WTC11 (cell line): ENCODE data around the gene VAMP3. TPM values are rescaled to one million over a fixed set of nuclear protein-coding genes. Genes with fewer than 3 reads are reported as not detected.

Source experiments
- ATAC-seq: fragments of 200-7000 bp; cut with Tn5 transposase; 2 replicates; pipeline ENCODE4 v1.10.0; 2021; ENCODE audit warnings: mild to moderate bottlenecking, moderate library complexity
- CTCF ChIA-PET: fragments of 300-600 bp; sonication (Branson Sonifier 250); formaldehyde crosslinking; loops from one replicate; lab custom pipeline; 2021; ENCODE audit warnings: antibody characterized with exemption; lab: Charles Lee
- POLR2A ChIA-PET: fragments of 350-600 bp; sonication (Branson Sonifier 250); formaldehyde crosslinking; loops from one replicate; lab custom pipeline; 2021; ENCODE audit warnings: antibody characterized with exemption; lab: Charles Lee
- DNase-seq: peaks from one replicate; pipeline ENCODE4 v3.0.0; 2021; ENCODE audit warnings: low spot score
- H3K27ac Mint-ChIP-seq: 2 replicates; pipeline ENCODE4 v1.8.0; 2021; ENCODE audit warnings: mixed read lengths
- H3K27me3 Mint-ChIP-seq: 2 replicates; pipeline ENCODE4 v1.8.0; 2021; ENCODE audit warnings: low read depth, mild to moderate bottlenecking, moderate library complexity, mixed read lengths
- H3K36me3 Mint-ChIP-seq: 2 replicates; pipeline ENCODE4 v1.8.0; 2021; ENCODE audit warnings: mixed read lengths
- H3K4me1 Mint-ChIP-seq: 2 replicates; pipeline ENCODE4 v1.8.0; 2022; ENCODE audit warnings: mixed read lengths
- H3K4me3 Mint-ChIP-seq: 2 replicates; pipeline ENCODE4 v1.8.0; 2021; ENCODE audit warnings: mild to moderate bottlenecking, moderate library complexity, mixed read lengths
- H3K9me3 Mint-ChIP-seq: 2 replicates; pipeline ENCODE4 v1.8.0; 2021; ENCODE audit warnings: mixed read lengths
- AR ChIP-seq: fragments of 250-450 bp; sonication (Bioruptor Pico); IDR thresholded peaks from 2 replicates; pipeline ENCODE4 v1.9.0; 2021; ENCODE audit warnings: mild to moderate bottlenecking
- CTCF ChIP-seq: fragments of 200-600 bp; IDR thresholded peaks from 2 replicates; pipeline ENCODE4 v1.8.0; 2022; ENCODE audit warnings: antibody characterized with exemption
- FOXK1 ChIP-seq: sonication (generic); formaldehyde crosslinking; IDR thresholded peaks from 2 replicates; pipeline ENCODE4 v1.8.0; 2022; ENCODE audit warnings: mild to moderate bottlenecking, moderate library complexity, missing genetic modification reagents
- GABPB1 ChIP-seq: sonication (generic); formaldehyde crosslinking; IDR thresholded peaks from 2 replicates; pipeline ENCODE4 v1.8.1; 2023; ENCODE audit warnings: mild to moderate bottlenecking, missing genetic modification reagents
- GRHL2 ChIP-seq: fragments of 250-450 bp; sonication (Bioruptor Pico); IDR thresholded peaks from 2 replicates; pipeline ENCODE4 v1.8.0; 2022; ENCODE audit warnings: mild to moderate bottlenecking, moderate library complexity; ENCODE audit not compliant: insufficient replicate concordance, severe bottlenecking
- HMGXB4 ChIP-seq: sonication (generic); formaldehyde crosslinking; IDR thresholded peaks from 2 replicates; pipeline ENCODE4 v1.8.1; 2023; ENCODE audit warnings: mild to moderate bottlenecking, moderate library complexity, missing genetic modification reagents
- IRF2 ChIP-seq: sonication (generic); formaldehyde crosslinking; IDR thresholded peaks from 2 replicates; pipeline ENCODE4 v1.8.0; 2022; ENCODE audit warnings: low read depth, missing genetic modification reagents, borderline replicate concordance
- MLX ChIP-seq: sonication (generic); formaldehyde crosslinking; IDR thresholded peaks from 2 replicates; pipeline ENCODE4 v1.8.1; 2023; ENCODE audit warnings: mild to moderate bottlenecking, missing genetic modification reagents, moderate library complexity
- MYBL2 ChIP-seq: sonication (generic); formaldehyde crosslinking; IDR thresholded peaks from 2 replicates; pipeline ENCODE4 v1.8.1; 2023; ENCODE audit warnings: mild to moderate bottlenecking, moderate library complexity, missing genetic modification reagents
- NFE2L1 ChIP-seq: sonication (generic); formaldehyde crosslinking; IDR thresholded peaks from 2 replicates; pipeline ENCODE4 v1.8.1; 2023; ENCODE audit warnings: missing genetic modification reagents
- NR1H2 ChIP-seq: sonication (generic); formaldehyde crosslinking; IDR thresholded peaks from 2 replicates; pipeline ENCODE4 v1.9.0; 2021; ENCODE audit warnings: mild to moderate bottlenecking, moderate library complexity, missing genetic modification reagents
- NR3C1 ChIP-seq: sonication (generic); formaldehyde crosslinking; conservative IDR thresholded peaks from 2 replicates; pipeline ENCODE4 v1.8.1; 2023; ENCODE audit warnings: low read depth, mild to moderate bottlenecking, missing genetic modification reagents
- RORB ChIP-seq: fragments of 250-450 bp; sonication (Bioruptor Pico); IDR thresholded peaks from 2 replicates; pipeline ENCODE4 v1.9.0; 2021; ENCODE audit warnings: mild to moderate bottlenecking
- ZNF219 ChIP-seq: sonication (generic); formaldehyde crosslinking; IDR thresholded peaks from 2 replicates; pipeline ENCODE4 v1.8.0; 2023; ENCODE audit warnings: missing genetic modification reagents, mild to moderate bottlenecking, borderline replicate concordance
- total RNA-seq: library from RNA; stranded (reverse); gene quantifications from 3 replicates; pipeline ENCODE4 v1.2.3, GENCODE V29; 2021
- TF ChIP-seq, protein P1 (sequence below): sonication (generic); formaldehyde crosslinking; IDR thresholded peaks from 2 replicates; pipeline ENCODE4 v1.8.0; 2022; ENCODE audit warnings: mild to moderate bottlenecking, missing genetic modification reagents

VAMP3 gene
- total RNA-seq, 1 experiment from 2014 or later: 40.2 TPM

DNA sequence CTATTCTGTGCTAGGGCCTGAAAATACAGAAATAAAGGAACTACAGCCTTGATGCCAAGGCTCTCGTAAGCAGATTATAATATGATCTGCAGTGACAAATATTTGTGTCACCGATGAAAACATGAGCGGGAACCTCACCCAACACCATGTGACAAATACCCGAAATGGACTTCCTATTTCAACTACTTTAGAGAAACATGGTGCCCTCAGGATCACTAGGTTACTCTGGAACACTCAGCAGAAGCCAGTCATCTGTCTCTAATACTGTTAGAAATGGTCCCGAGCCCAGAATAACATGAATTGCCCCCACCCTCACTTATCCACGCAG, 463 bp upstream of the VAMP3 start:
- peaks cover 17% of the 10 kb centered on the region for H3K36me3 Mint-ChIP-seq
- no peaks in the 10 kb centered on the region for H3K9me3 Mint-ChIP-seq
- H3K27ac Mint-ChIP-seq: peak overlapping the region; percentile 34
- CTCF ChIA-PET: interaction anchor here (1.7 to 2.9 kb wide), 4 partner anchors 15 to 102 kb away, joined by 6 to 24 read pairs (median 12); no protein-coding TSS in a partner anchor
- POLR2A ChIA-PET: interaction anchor here (0.9 to 1.6 kb wide), 2 partner anchors 10 to 101 kb away, joined by 3 to 7 read pairs; no protein-coding TSS in a partner anchor
- no peak for DNase-seq
- H3K4me1 Mint-ChIP-seq: peaks cover 15% of the 10 kb centered on the region
- H3K27me3 Mint-ChIP-seq: no peaks in the 10 kb centered on the region
- no peak for ATAC-seq
- peak overlapping the region; percentile 80 for H3K4me3 Mint-ChIP-seq
- TF ChIP-seq NR3C1 (CRISPR knock-in tag) (no peak), NFE2L1 (CRISPR knock-in tag) (no peak), AR (CRISPR knock-in tag) (no peak), GABPB1 (CRISPR knock-in tag) (no peak), ZNF219 (CRISPR knock-in tag) (no peak), FOXK1 (CRISPR knock-in tag) (no peak), MLX (CRISPR knock-in tag) (no peak), IRF2 (CRISPR knock-in tag) (no peak), RORB (no peak)
- TF ChIP-seq, protein P1, sequence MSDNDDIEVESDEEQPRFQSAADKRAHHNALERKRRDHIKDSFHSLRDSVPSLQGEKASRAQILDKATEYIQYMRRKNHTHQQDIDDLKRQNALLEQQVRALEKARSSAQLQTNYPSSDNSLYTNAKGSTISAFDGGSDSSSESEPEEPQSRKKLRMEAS: no peak

DNA sequence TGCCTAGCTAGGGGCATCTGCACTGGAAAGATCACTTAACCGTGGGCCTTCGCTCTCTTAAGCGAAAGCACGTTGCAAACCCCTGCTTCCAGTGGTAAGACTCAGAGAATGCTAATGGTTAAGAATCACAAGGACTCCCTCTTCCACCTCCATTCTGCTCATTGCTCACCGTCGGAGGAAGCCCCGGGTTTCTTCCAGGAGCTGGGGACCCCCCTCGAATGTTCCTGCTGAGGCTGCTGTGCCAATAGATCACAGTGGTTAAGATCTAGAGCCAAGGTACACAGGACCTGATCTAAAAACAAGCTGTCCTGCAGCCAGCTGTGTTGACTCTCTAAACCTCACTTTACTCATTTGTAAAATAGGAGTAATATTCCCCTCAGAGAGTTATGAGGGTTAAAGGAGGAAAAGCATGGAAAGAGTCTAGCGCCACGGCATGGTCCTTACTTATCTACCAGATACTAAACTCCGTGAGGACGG, 765 bp downstream of the VAMP3 start:
- DNase-seq (no peak), ATAC-seq (no peak)
- H3K9me3 Mint-ChIP-seq: no peaks in the 10 kb centered on the region
- no peaks in the 10 kb centered on the region for H3K27me3 Mint-ChIP-seq
- peak overlapping the region; percentile 86 for H3K4me3 Mint-ChIP-seq
- ChIA-PET CTCF (interaction anchor here (0.6 to 2.9 kb wide), 5 partner anchors 17 to 809 kb away, joined by 4 to 24 read pairs (median 10); no protein-coding TSS in a partner anchor), POLR2A (interaction anchor here (1.0 to 1.6 kb wide), 2 partner anchors 11 to 12 kb away, joined by 3 to 7 read pairs; partner anchors contain the start of gene PER3)
- no peak for TF ChIP-seq GRHL2 (CRISPR knock-in tag)
- TF ChIP-seq RORB: no peak
- no peak for TF ChIP-seq NR1H2
- TF ChIP-seq CTCF: no peak
- no peak for TF ChIP-seq AR (CRISPR knock-in tag)
- no peak for TF ChIP-seq MYBL2 (CRISPR knock-in tag)
- 0 out of 2 replicates have a peak, but pooled peaks have one; percentile 13 for TF ChIP-seq HMGXB4 (CRISPR knock-in tag)
- H3K4me1 Mint-ChIP-seq: peaks cover 15% of the 10 kb centered on the region
- H3K36me3 Mint-ChIP-seq: peaks cover 23% of the 10 kb centered on the region
- peak overlapping the region; percentile 79; the same call in 1 of the 2 replicates for H3K27ac Mint-ChIP-seq
